ENCODE data around the gene JAZF1.
"Not testable (repeated sequence)": the region's sequence is repeated elsewhere in the genome, so short reads cannot be mapped to it uniquely, and the experiment has no call there.

GRCh38 chr7:27886710-27887109 lies 293.9 kb downstream of the JAZF1 start:
- TF ChIP-seq CTCF (IDR thresholded peaks at IDR 0.05; ENCODE audit: low read length); EZH2 (IDR thresholded peaks at IDR 0.05; ENCODE audit: borderline replicate concordance, low read length): not testable (repeated sequence)

All from OCI-LY1 (cell line).